Fibroblast of pulmonary artery (primary cell): ENCODE data around the gene PTPRF.
"Not testable (repeated sequence)": the region's sequence is repeated elsewhere in the genome, so short reads cannot be mapped to it uniquely, and the experiment has no call there.

Source experiments
- DNase-seq: peaks from one replicate; pipeline ENCODE4 v3.0.0-alpha.2; 2010; ENCODE audit warnings: low read depth
- H3K4me3 ChIP-seq: replicated peaks from 2 replicates; pipeline ENCODE4 v1.5.1; 2011; ENCODE audit warnings: low read depth, mild to moderate bottlenecking, control low read depth, low read length, moderate library complexity
- CTCF ChIP-seq: IDR thresholded peaks from 2 replicates; pipeline ENCODE4 v1.5.1; 2011; ENCODE audit warnings: mild to moderate bottlenecking, control low read depth, low read length, inconsistent platforms; ENCODE audit errors: missing control alignments

The PTPRF gene

GRCh38 chr1:43493661-43494450, 36.8 kb upstream of the PTPRF start:
- no peak for TF ChIP-seq CTCF
- no peak for DNase-seq
- H3K4me3 ChIP-seq = no peak overlapping the region

GRCh38 chr1:43495204-43495603, 35.5 kb upstream of the PTPRF start:
- no peak overlapping the region for H3K4me3 ChIP-seq
- no peak for TF ChIP-seq CTCF
- no peak for DNase-seq

- no peak overlapping the region for H3K4me3 ChIP-seq
- no peak for TF ChIP-seq CTCF
- DNase-seq = no peak
These were observed 30.8 kb upstream of the PTPRF start for GRCh38 chr1:43499898-43500297.

- not testable (repeated sequence) for DNase-seq, H3K4me3 ChIP-seq
These were observed 28.9 kb upstream of the PTPRF start for GRCh38 chr1:43501806-43502205.

- H3K4me3 ChIP-seq = no peak overlapping the region
- TF ChIP-seq CTCF = no peak
- no peak for DNase-seq
These were observed 27.1 kb upstream of the PTPRF start for GRCh38 chr1:43503534-43503933.

GRCh38 chr1:43505077-43505780, 25.5 kb upstream of the PTPRF start:
- no peak overlapping the region for H3K4me3 ChIP-seq
- DNase-seq = no peak
- TF ChIP-seq CTCF = no peak

GRCh38 chr1:43506233-43506632, 24.4 kb upstream of the PTPRF start:
- DNase-seq = no peak
- no peak overlapping the region for H3K4me3 ChIP-seq
- TF ChIP-seq CTCF = no peak
